H9 (cell line): Measurements from ENCODE around the gene HCST. TPM values are rescaled to one million over a fixed set of nuclear protein-coding genes. Genes with fewer than 3 reads are reported as not detected.

Experiments
- DNase-seq: peaks from one replicate; pipeline ENCODE4 v3.0.0-alpha.2; 2017
- H2AFZ ChIP-seq: one replicate; pipeline ENCODE4 v1.6.1; 2013; ENCODE audit warnings: mild to moderate bottlenecking, low read length, control low read depth, moderate library complexity
- H2AK5ac ChIP-seq: 2 replicates; pipeline ENCODE4 v1.6.1; 2013; ENCODE audit warnings: low read length, control low read depth, mixed read lengths; ENCODE audit not compliant: insufficient read length
- H2BK120ac ChIP-seq: one replicate; pipeline ENCODE4 v1.6.1; 2013; ENCODE audit warnings: low read depth, mild to moderate bottlenecking, low read length, control low read depth, inconsistent platforms; ENCODE audit not compliant: poor library complexity, severe bottlenecking
- H2BK12ac ChIP-seq: 2 replicates; pipeline ENCODE4 v1.6.1; 2013; ENCODE audit warnings: low read length, control low read depth, mixed read lengths, low read depth; ENCODE audit not compliant: insufficient read length
- H2BK15ac ChIP-seq: 2 replicates; pipeline ENCODE4 v1.6.1; 2013; ENCODE audit warnings: low read depth, low read length, control low read depth
- H2BK20ac ChIP-seq: one replicate; pipeline ENCODE4 v1.6.1; 2013; ENCODE audit warnings: low read depth, mild to moderate bottlenecking, low read length, control low read depth, inconsistent platforms; ENCODE audit not compliant: poor library complexity, severe bottlenecking
- H2BK5ac ChIP-seq: 2 replicates; pipeline ENCODE4 v1.6.1; 2013; ENCODE audit warnings: low read length, control low read depth, mixed read lengths; ENCODE audit not compliant: insufficient read length
- H3K14ac ChIP-seq: 2 replicates; pipeline ENCODE4 v1.6.1; 2013; ENCODE audit warnings: low read length, control low read depth; ENCODE audit not compliant: insufficient read depth
- H3K18ac ChIP-seq: 2 replicates; pipeline ENCODE4 v1.6.1; 2013; ENCODE audit warnings: low read depth, mild to moderate bottlenecking, mixed read lengths, low read length, control low read depth; ENCODE audit not compliant: insufficient read length
- H3K23ac ChIP-seq: 2 replicates; pipeline ENCODE4 v1.6.1; 2013; ENCODE audit warnings: low read length, control low read depth, mixed read lengths, low read depth; ENCODE audit not compliant: insufficient read length
- H3K23me2 ChIP-seq: 2 replicates; pipeline ENCODE4 v1.6.1; 2013; ENCODE audit warnings: low read depth, mild to moderate bottlenecking, mixed read lengths, low read length, control low read depth; ENCODE audit not compliant: insufficient read length, poor library complexity, severe bottlenecking
- H3K27ac ChIP-seq: 2 replicates; pipeline ENCODE4 v1.5.1; 2013; ENCODE audit warnings: low read length, control low read depth, mixed read lengths, low read depth; ENCODE audit not compliant: insufficient read length
- H3K27me3 ChIP-seq: 2 replicates; pipeline ENCODE4 v1.6.1; 2013; ENCODE audit warnings: low read length, control low read depth, inconsistent platforms; ENCODE audit not compliant: insufficient read depth
- H3K4ac ChIP-seq: 2 replicates; pipeline ENCODE4 v1.6.1; 2013; ENCODE audit warnings: low read depth, mild to moderate bottlenecking, control low read depth, inconsistent platforms, low read length, moderate library complexity
- H3K4me1 ChIP-seq: 2 replicates; pipeline ENCODE4 v1.6.1; 2013; ENCODE audit warnings: low read length, control low read depth, inconsistent platforms; ENCODE audit not compliant: insufficient read depth
- H3K4me2 ChIP-seq: 2 replicates; pipeline ENCODE4 v1.6.1; 2013; ENCODE audit warnings: low read length, control low read depth, mixed read lengths; ENCODE audit not compliant: insufficient read length, insufficient read depth
- H3K56ac ChIP-seq: 2 replicates; pipeline ENCODE4 v1.6.1; 2013; ENCODE audit warnings: low read depth, mild to moderate bottlenecking, mixed read lengths, low read length, control low read depth; ENCODE audit not compliant: insufficient read length
- H3K79me1 ChIP-seq: 2 replicates; pipeline ENCODE4 v1.6.1; 2013; ENCODE audit warnings: low read depth, mild to moderate bottlenecking, moderate library complexity, low read length, control low read depth, inconsistent platforms; ENCODE audit not compliant: insufficient read depth, poor library complexity, severe bottlenecking
- H3K79me2 ChIP-seq: 2 replicates; pipeline ENCODE4 v1.6.1; 2013; ENCODE audit warnings: low read length, control low read depth, inconsistent platforms; ENCODE audit not compliant: insufficient read depth
- H3K9ac ChIP-seq: 2 replicates; pipeline ENCODE4 v1.6.1; 2013; ENCODE audit warnings: low read length, control low read depth, mixed read lengths; ENCODE audit not compliant: insufficient read length; ENCODE audit errors: extremely low read depth
- H3K9me3 ChIP-seq: one replicate; pipeline ENCODE4 v1.6.1; 2013; ENCODE audit warnings: low read depth, low read length, inconsistent platforms; ENCODE audit not compliant: control insufficient read depth
- H3T11ph ChIP-seq: one replicate; pipeline ENCODE4 v1.6.1; 2013; ENCODE audit warnings: mild to moderate bottlenecking, low read length, control low read depth, inconsistent platforms
- H4K20me1 ChIP-seq: one replicate; pipeline ENCODE4 v1.6.1; 2013; ENCODE audit not compliant: control insufficient read depth, insufficient read length, insufficient read depth
- H4K5ac ChIP-seq: 2 replicates; pipeline ENCODE4 v1.6.1; 2013; ENCODE audit warnings: low read depth, mild to moderate bottlenecking, mixed read lengths, low read length, control low read depth; ENCODE audit not compliant: insufficient read length
- H4K8ac ChIP-seq: replicated peaks from 2 replicates; pipeline ENCODE4 v1.6.1; 2013; ENCODE audit warnings: low read length, control low read depth, mixed read lengths, low read depth; ENCODE audit not compliant: insufficient read length
- H4K91ac ChIP-seq: 2 replicates; pipeline ENCODE4 v1.6.1; 2013; ENCODE audit warnings: low read depth, mild to moderate bottlenecking, moderate library complexity, mixed read lengths, low read length, control low read depth; ENCODE audit not compliant: insufficient read length
- H3K27ac Mint-ChIP-seq, 3 experiments: 2 replicates in 2 of 3; 3 replicates in 1 of 3; pipeline ENCODE4 v1.8.0; 2020 to 2021; ENCODE audit warnings: mixed read lengths in 3 of 3, mild to moderate bottlenecking in 1 of 3, moderate library complexity in 1 of 3
- H3K27me3 Mint-ChIP-seq: 2 replicates; pipeline ENCODE4 v1.8.0; 2021; ENCODE audit warnings: low read depth, mild to moderate bottlenecking, moderate library complexity, mixed read lengths
- H3K36me3 Mint-ChIP-seq, 3 experiments: 2 replicates in 2 of 3; 3 replicates in 1 of 3; pipeline ENCODE4 v1.8.0; 2020 to 2021; ENCODE audit warnings: low read depth in 3 of 3, mixed read lengths in 3 of 3; ENCODE audit not compliant: insufficient read depth in 1 of 3
- H3K4me1 Mint-ChIP-seq, 2 experiments: 2 replicates each; pipeline ENCODE4 v1.8.0; 2020; ENCODE audit warnings: mixed read lengths in 2 of 2
- H3K4me3 Mint-ChIP-seq, 2 experiments: 2 replicates in 1 of 2; 3 replicates in 1 of 2; pipeline ENCODE4 v1.8.0; 2020 to 2021; ENCODE audit warnings: mild to moderate bottlenecking in 2 of 2, mixed read lengths in 2 of 2, moderate library complexity in 1 of 2
- H3K9me3 Mint-ChIP-seq, 2 experiments: 2 replicates in 1 of 2; 3 replicates in 1 of 2; pipeline ENCODE4 v1.8.0; 2020; ENCODE audit warnings: mild to moderate bottlenecking in 2 of 2, mixed read lengths in 2 of 2, moderate library complexity in 1 of 2
- CTCF ChIP-seq: fragments of 200-600 bp; sonication (generic); conservative IDR thresholded peaks from 3 replicates; pipeline ENCODE4 v1.8.0; 2021; ENCODE audit warnings: antibody characterized with exemption, mild to moderate bottlenecking
- WGBS: extraction: QIAGEN DNeasy Blood & Tissue Kit; methylation state at CpG from one replicate; pipeline ENCODE4 v1.1.7; 2013; ENCODE audit warnings: missing lambda C conversion rate, low lambda C conversion rate, mixed read lengths; ENCODE audit not compliant: insufficient read length; ENCODE audit errors: extremely low coverage; 5-methylcytosine and 5-hydroxymethylcytosine counted together
- total RNA-seq: library from RNA; stranded (reverse); gene quantifications from 2 replicates; pipeline ENCODE4 v1.2.1, GENCODE V29; 2021

The HCST gene
- total RNA-seq, 1 experiment from 2014 or later: 0.68 TPM

GRCh38 chr19:35949131-35949530 lies 46.8 kb downstream of the HCST start:
- no peaks in the 10 kb centered on the region for H4K20me1 ChIP-seq
- no peak overlapping the region; a peak in 1 of 7 replicates for H3K27ac Mint-ChIP-seq
- DNase-seq: no peak
- no peak overlapping the region for H3K4ac ChIP-seq
- no peak overlapping the region; a peak in 1 of 5 replicates for H3K4me3 Mint-ChIP-seq
- no peaks in the 10 kb centered on the region for H3K27me3 ChIP-seq
- no peak overlapping the region for H2AFZ ChIP-seq
- H3K4me1 Mint-ChIP-seq: peaks cover 13 to 18% of the 10 kb centered on the region in 2 experiments
- H3K56ac ChIP-seq: no peak overlapping the region
- H2BK5ac ChIP-seq: no peak overlapping the region
- peaks cover under 1 to 10% (median 7%) of the 10 kb centered on the region in 3 experiments for H3K36me3 Mint-ChIP-seq
- no peaks in the 10 kb centered on the region for H3K9me3 Mint-ChIP-seq
- H2BK15ac ChIP-seq: no peak overlapping the region
- no peak overlapping the region for H2BK12ac ChIP-seq
- no peaks in the 10 kb centered on the region for H3K9me3 ChIP-seq
- no peak for TF ChIP-seq CTCF
- H3K9ac ChIP-seq: no peak overlapping the region
- H2AK5ac ChIP-seq: no peak overlapping the region
- H3K79me1 ChIP-seq: no peaks in the 10 kb centered on the region
- H3K14ac ChIP-seq: no peak overlapping the region
- H3K23ac ChIP-seq: no peak overlapping the region
- H3T11ph ChIP-seq: no peak overlapping the region
- H3K27me3 Mint-ChIP-seq: peaks cover 11% of the 10 kb centered on the region
- H3K79me2 ChIP-seq: no peaks in the 10 kb centered on the region
- no peak overlapping the region for H2BK20ac ChIP-seq
- no peak overlapping the region for H2BK120ac ChIP-seq
- no peak overlapping the region for H4K8ac ChIP-seq
- no peak overlapping the region for H4K5ac ChIP-seq
- H4K91ac ChIP-seq: no peak overlapping the region
- H3K23me2 ChIP-seq: no peaks in the 10 kb centered on the region
- no peak overlapping the region for H3K18ac ChIP-seq
- no peak overlapping the region for H3K27ac ChIP-seq
- no CpG with 5 or more reads among the region's 2 CpGs for WGBS
- no peaks in the 10 kb centered on the region for H3K4me1 ChIP-seq
- no peak overlapping the region for H3K4me2 ChIP-seq

Other genes with a start within 250 kb of the HCST start
- 3.0 and 4.3 TPM in 2 replicates for gene UPK1A, start 236.0 kb upstream of the HCST start, total RNA-seq
- 0.13 TPM in 1 of 2 replicates, not detected in the other for gene ZBTB32, start 198.0 kb upstream of the HCST start, total RNA-seq
- 47.7 and 50.5 TPM in 2 replicates for gene KMT2B, start 184.5 kb upstream of the HCST start, total RNA-seq
- gene IGFLR1, start 160.1 kb upstream of the HCST start, total RNA-seq: 2.9 and 3.2 TPM in 2 replicates
- gene U2AF1L4, start 157.1 kb upstream of the HCST start, total RNA-seq: 16.8 and 19.2 TPM in 2 replicates
- gene PSENEN, start 156.9 kb upstream of the HCST start, total RNA-seq: 69.7 and 77.7 TPM in 2 replicates
- 4.7 and 5.9 TPM in 2 replicates for gene LIN37, start 154.0 kb upstream of the HCST start, total RNA-seq
- gene HSPB6, start 145.5 kb upstream of the HCST start, total RNA-seq: 0.37 TPM in 2 replicates
- gene PROSER3, start 144.4 kb upstream of the HCST start, total RNA-seq: 21.8 and 29.1 TPM in 2 replicates
- gene ARHGAP33, start 127.0 kb upstream of the HCST start, total RNA-seq: 18.7 and 19.5 TPM in 2 replicates
- gene PRODH2, start 89.7 kb upstream of the HCST start, total RNA-seq: not detected in 2 replicates
- gene NPHS1, start 50.0 kb upstream of the HCST start, total RNA-seq: 0.83 and 1.1 TPM in 2 replicates
- gene KIRREL2, start 45.6 kb upstream of the HCST start, total RNA-seq: 3.1 and 3.6 TPM in 2 replicates
- 29.9 and 36.9 TPM in 2 replicates for gene APLP1, start 34.0 kb upstream of the HCST start, total RNA-seq
- gene NFKBID, start 2.0 kb upstream of the HCST start, total RNA-seq: 18.4 and 18.8 TPM in 2 replicates
- not detected in 2 replicates for gene TYROBP, start 5.8 kb downstream of the HCST start, total RNA-seq
- 18.4 and 20.5 TPM in 2 replicates for gene LRFN3, start 33.8 kb downstream of the HCST start, total RNA-seq
- 14.7 and 16.0 TPM in 2 replicates for gene SDHAF1, start 92.7 kb downstream of the HCST start, total RNA-seq
- gene SYNE4, start 106.3 kb downstream of the HCST start, total RNA-seq: 19.2 and 20.4 TPM in 2 replicates
- gene ALKBH6, start 111.7 kb downstream of the HCST start, total RNA-seq: 28.0 and 32.5 TPM in 2 replicates
- 19.7 and 20.9 TPM in 2 replicates for gene CLIP3, start 130.3 kb downstream of the HCST start, total RNA-seq
- 5.1 and 5.4 TPM in 2 replicates for gene THAP8, start 151.8 kb downstream of the HCST start, total RNA-seq
- gene WDR62, start 152.4 kb downstream of the HCST start, total RNA-seq: 28.5 and 30.0 TPM in 2 replicates
- not detected in 2 replicates for gene OVOL3, start 208.6 kb downstream of the HCST start, total RNA-seq
- gene POLR2I, start 212.3 kb downstream of the HCST start, total RNA-seq: 145 and 146 TPM in 2 replicates
- gene TBCB, start 212.9 kb downstream of the HCST start, total RNA-seq: 203 and 216 TPM in 2 replicates
- gene CAPNS1, start 237.5 kb downstream of the HCST start, total RNA-seq: 379 and 399 TPM in 2 replicates
- not detected in 2 replicates for gene COX7A1, start 249.9 kb downstream of the HCST start, total RNA-seq